NCI-H2227 treated with DMSO at 0.1 percent for 48 hours (cell line): ENCODE results near the gene SNAP47.
A peak's percentile ranks its signal among the peaks of the same experiment; 100 is the strongest.
"Not testable (repeated sequence)": the region's sequence is repeated elsewhere in the genome, so short reads cannot be mapped to it uniquely, and the experiment has no call there.

Experiments
- DNase-seq: peaks from one replicate; lab custom pipeline; 2025; lab: John Stamatoyannopoulos, UW

Gene SNAP47

DNA sequence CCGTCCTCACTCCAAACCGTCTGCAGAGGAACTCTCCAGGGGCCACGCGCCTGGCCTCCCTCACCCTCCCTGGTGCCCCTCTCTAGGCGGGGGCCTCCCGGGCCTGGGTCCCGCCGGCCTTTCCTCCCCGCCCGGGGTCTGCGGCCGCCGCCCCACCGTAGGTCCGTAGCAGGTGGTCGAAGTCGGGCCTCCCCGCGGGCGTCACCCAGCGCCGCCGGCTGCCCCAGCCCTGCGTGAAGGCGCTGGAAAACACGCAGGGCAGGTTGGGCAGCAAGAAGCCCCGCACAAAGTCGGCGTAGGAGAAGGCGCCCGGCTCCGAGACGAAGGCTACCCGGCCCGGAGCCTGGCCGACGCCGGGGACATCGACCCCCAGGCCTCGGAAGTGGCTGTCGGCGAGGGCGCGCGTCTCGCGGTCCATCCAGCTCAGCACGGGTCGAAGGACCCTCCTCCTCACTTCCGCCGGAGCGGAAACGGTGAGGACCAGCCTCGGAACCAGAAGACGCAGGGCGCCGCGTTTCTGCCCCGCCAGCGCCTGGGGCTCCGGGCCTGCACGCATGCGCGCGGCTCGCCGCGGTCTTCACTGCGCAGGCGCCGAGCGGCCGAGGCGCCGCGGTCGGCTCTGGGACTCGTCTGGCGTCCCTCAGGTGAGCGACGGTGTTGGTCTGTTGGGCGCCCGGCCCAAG lies at the start of gene SNAP47, which contains the start of gene JMJD4:
SNAP47 (plus strand) TSS at position 580 of the 683 bp plus-strand sequence. CDS start 12,302 bp downstream, outside the sequence.
JMJD4 (minus strand) TSS at position 447 of the 683 bp plus-strand sequence; CDS start at position 418, 29 bp downstream.
- DNase-seq: peak; percentile 90

- DNase-seq: no peak
Observed at GRCh38 chr1:227685807-227686206, 49.4 kb upstream of the SNAP47 start.

- no peak for DNase-seq
Observed at GRCh38 chr1:227697321-227697864, 37.8 kb upstream of the SNAP47 start.

GRCh38 chr1:227701631-227702030 lies 33.6 kb upstream of the SNAP47 start:
- DNase-seq: not testable (repeated sequence)

GRCh38 chr1:227707846-227708245 lies 27.4 kb upstream of the SNAP47 start:
- no peak for DNase-seq

- no peak for DNase-seq
Observed at GRCh38 chr1:227709451-227709850, 25.8 kb upstream of the SNAP47 start.

DNA sequence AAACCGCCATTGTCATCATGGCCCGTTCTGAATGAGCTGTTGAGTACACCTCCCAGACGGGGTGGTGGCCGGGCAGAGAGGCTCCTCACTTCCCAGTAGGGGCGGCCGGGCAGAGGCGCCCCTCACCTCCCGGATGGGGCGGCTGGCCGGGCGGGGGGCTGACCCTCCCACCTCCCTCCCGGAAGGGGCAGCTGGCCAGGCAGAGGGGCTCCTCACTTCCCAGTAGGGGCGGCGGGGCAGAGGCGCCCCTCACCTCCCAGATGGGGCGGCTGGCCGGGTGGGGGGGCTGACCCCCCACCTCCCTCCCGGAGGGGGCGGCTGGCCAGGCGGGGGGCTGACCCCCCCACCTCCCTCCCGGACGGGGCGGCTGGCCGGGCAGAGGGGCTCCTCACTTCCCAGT lies 24.8 kb upstream of the SNAP47 start:
- not testable (repeated sequence) for DNase-seq

DNA sequence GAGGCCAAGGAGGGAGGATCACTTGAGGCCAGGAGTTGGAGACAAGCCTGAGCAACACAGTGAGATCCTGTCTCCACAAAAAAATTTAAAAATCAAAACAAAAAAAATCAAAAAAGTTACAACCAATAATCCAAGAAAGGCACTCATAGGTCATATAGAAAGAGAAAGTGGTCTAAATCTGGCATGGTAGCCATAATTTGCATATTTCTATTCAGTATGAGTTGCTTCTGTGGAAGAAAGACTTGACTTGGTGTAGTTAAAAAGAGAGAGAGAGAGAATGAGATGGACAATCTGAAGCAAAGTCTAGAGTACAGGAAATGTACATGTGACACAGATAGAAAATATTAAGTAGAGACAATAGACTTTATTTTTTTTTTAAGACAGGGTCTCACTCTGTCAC lies 22.6 kb upstream of the SNAP47 start:
- DNase-seq: no peak

DNA sequence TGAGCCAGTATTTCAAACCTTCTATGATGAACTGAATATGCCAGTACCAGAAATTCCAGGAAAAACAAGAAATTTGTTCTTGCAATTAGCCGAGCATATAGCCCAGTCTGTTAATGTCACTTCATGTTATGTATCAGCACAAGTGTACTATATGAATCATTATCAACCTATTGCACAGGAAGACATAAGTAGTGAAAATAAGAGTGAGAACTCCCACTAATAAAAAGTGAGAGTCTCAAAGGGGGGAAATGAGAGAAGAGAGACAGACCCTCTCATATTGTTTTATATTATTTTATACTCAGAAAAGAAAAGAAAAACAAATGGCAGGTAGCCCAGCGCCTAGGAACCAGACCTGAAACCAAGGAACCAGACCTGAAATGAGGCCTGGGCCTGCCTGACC lies 16.3 kb upstream of the SNAP47 start:
- no peak for DNase-seq

GRCh38 chr1:227723474-227723873 lies 11.8 kb upstream of the SNAP47 start:
- no peak for DNase-seq

DNA sequence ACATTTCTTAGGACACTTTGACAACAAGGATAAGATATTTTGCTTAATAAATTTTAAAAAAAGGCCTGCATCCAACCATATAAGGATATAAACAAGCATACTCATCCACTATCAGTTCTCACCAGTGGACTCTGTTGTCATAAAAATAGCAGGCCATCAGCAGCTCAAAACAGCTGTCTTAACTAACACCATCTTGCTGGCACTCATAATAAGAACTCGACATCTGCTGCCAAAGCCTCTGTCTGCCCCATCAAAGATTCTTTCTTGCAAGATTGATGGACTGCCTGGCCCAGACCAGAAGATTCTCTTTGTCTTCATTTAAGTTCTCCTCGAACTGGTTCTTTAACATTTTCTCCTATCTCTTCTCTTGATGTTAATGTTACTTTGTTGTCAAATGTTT lies 10.2 kb upstream of the SNAP47 start:
- DNase-seq: no peak

DNA sequence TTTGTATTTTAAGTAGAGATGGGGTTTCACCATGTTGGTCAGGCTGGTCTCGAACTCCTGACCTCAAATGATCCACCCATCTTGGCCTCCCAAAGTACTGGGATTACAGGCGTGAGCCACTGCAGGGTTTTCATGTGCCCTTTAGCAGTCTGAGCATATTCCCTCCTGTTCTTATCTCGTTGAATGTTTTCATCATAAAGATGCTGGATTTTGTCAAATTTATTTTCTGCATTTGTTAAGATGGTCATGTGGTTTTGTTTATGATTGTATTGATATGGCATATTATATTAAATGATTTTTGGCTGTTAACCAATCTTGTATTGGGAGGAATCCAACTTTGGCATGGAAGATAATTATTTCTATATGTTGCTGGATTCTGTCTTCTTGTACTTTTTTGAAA lies 8.9 kb upstream of the SNAP47 start:
- no peak for DNase-seq

GRCh38 chr1:227726924-227727599 lies 8.2 kb upstream of the SNAP47 start:
- DNase-seq: no peak

DNA sequence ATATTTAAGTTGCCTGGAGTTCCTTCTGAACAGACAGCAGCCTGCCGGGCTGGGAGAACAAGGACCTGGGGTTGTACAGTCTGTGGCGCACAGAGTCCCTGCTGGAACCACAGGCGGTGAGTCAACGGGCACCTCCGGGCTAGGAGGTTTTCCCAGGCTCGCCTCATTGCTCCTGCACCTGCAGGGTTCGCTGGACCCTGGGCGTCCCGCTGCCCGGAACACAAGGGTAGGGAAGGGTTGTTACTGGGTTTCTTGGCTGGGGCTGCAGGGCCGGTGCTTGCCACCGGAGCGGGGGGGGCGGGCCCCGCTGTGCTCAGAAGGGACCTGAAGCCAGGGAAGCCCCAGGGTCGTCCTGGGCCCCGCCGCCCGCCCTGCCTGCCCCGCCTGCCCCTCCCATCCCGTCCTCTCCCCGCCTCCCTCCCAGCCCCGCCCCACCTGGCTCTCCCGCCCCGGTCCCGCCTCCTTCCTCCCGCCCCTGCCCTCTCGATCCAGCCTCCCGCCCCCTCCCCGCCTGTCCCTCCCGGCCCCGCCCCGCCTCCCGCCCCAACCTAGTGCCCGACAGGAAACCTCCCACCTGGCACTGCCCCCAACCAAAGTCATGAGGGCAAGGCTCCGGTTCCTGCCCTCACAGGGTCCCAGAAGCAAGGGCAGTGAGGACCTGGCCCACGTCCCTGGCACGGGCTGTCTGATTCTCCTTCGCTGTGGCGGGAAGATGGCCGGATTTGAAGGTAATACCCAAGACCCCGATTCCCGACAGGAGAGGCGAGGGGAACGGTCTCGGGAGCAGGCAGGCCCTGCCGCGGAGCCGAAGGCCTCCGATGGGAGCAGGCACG lies 7.0 kb upstream of the SNAP47 start:
- peak; percentile 61 for DNase-seq

- no peak for DNase-seq
Observed at GRCh38 chr1:227728892-227729143, 6.4 kb upstream of the SNAP47 start.

- DNase-seq: no peak
Observed at GRCh38 chr1:227729144-227729880, 5.9 kb upstream of the SNAP47 start.

DNA sequence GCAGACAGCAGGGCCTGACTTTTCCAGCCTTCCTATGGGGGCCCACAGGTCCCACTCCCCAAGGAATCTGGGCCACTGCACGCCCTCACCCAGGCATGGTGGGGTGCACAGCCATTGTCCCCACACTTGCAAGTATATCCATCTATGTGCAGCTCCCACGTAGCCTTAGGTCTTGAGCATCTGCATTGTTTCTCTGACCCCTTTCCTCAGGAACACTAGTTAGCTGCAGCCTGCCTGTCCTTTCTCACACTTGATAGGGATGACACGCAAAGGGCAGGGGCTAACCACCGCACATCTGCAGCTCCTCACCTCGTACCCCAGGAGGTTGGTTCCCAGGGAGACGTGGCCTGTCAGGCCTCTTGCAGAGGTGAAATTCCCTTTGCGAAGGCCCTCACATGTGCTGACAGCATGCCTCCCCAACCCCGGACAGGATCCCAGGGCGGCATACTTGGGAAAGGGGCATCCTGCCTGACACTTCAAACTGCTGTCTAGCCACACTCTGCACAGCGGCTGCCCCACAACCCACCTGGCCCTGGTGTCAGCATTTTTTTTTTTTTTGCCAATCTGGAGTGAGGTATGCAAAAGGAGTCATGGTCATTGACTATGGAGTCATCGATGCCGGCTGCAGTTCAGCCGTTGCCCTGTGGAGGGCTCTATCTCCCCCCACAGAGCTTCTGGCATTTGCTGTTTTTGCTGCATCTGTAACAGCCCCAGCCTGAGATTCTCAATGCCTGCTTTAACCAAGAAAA lies 5.2 kb upstream of the SNAP47 start:
- peak; percentile 2 for DNase-seq

GRCh38 chr1:227730630-227731151 lies 4.5 kb upstream of the SNAP47 start:
- no peak for DNase-seq

DNA sequence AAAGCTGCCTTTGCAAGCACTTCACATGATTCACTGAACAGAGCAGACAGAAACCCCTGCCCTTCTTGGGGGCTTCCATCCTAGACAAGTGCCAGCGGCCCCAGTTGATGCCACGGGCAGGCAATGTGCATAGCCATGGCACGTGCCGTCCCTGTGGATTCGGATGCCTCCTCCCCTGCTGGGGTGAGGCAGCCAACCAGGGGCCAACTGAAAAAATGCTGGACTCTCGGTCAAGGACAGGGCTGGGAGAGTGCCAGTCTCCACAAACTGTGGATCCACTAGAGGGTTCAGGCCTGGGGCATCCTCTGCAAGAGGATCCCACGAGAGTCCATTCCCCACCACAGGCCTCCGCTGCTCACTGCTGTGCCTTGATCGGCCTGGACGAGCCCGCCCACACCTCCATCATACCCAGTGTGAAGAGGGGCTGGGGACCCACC lies 4.0 kb upstream of the SNAP47 start:
- DNase-seq: no peak

- no peak for DNase-seq
Observed at GRCh38 chr1:227731696-227732585, 3.3 kb upstream of the SNAP47 start.
